GM13977 (cell line): ENCODE data around the gene ADI1.
"Not testable (repeated sequence)": the region's sequence is repeated elsewhere in the genome, so short reads cannot be mapped to it uniquely, and the experiment has no call there.

Source experiments
- DNase-seq: peaks from one replicate; pipeline ENCODE4 v3.0.0; 2012; ENCODE audit warnings: low spot score
- CTCF ChIP-seq: IDR thresholded peaks from 2 replicates; pipeline ENCODE4 v1.5.1; 2012; ENCODE audit warnings: mild to moderate bottlenecking, control low read depth; ENCODE audit not compliant: insufficient read depth; ENCODE audit errors: extremely low read depth, missing control alignments
- in situ Hi-C: fragments of 300-500 bp; cut with MboI; formaldehyde crosslinking; loops from one replicate; pipeline ENCODE4 v1.12.0; 2022; ENCODE audit warnings: low sequenced_read_pairs, low pct_unique_long_range_greater_than_20kb, mixed read lengths, inconsistent platforms; ENCODE audit not compliant: unreplicated experiment

The ADI1 gene

GRCh38 chr2:3518496-3519254 is 656 bp downstream of the ADI1 start:
- in situ Hi-C loops: no loop called here
- DNase-seq: peak; percentile 100
- no peak for TF ChIP-seq CTCF

GRCh38 chr2:3517948-3518495 is 1.3 kb downstream of the ADI1 start:
- in situ Hi-C loops: no loop called here
- TF ChIP-seq CTCF: no peak
- no peak for DNase-seq

- in situ Hi-C loops: no loop called here
- DNase-seq: no peak
- no peak for TF ChIP-seq CTCF
These were observed 2.5 kb downstream of the ADI1 start for GRCh38 chr2:3516831-3517230.

GRCh38 chr2:3515438-3515837 is 3.9 kb downstream of the ADI1 start:
- in situ Hi-C loops, DNase-seq: not testable (repeated sequence)

- no peak for DNase-seq
- no peak for TF ChIP-seq CTCF
- in situ Hi-C loops: no loop called here
These were observed 6.1 kb downstream of the ADI1 start for GRCh38 chr2:3513026-3513810.

GRCh38 chr2:3512086-3512485 is 7.2 kb downstream of the ADI1 start:
- in situ Hi-C loops: no loop called here
- no peak for TF ChIP-seq CTCF
- DNase-seq: no peak

GRCh38 chr2:3505771-3506170 is 13.6 kb downstream of the ADI1 start:
- TF ChIP-seq CTCF: no peak
- in situ Hi-C loops: no loop called here
- DNase-seq: no peak
